ENCODE data around the gene TRAPPC3.
A peak's percentile ranks its signal among the peaks of the same experiment; 100 is the strongest.
"Not testable (repeated sequence)": the region's sequence is repeated elsewhere in the genome, so short reads cannot be mapped to it uniquely, and the experiment has no call there.

The TRAPPC3 gene

DNA sequence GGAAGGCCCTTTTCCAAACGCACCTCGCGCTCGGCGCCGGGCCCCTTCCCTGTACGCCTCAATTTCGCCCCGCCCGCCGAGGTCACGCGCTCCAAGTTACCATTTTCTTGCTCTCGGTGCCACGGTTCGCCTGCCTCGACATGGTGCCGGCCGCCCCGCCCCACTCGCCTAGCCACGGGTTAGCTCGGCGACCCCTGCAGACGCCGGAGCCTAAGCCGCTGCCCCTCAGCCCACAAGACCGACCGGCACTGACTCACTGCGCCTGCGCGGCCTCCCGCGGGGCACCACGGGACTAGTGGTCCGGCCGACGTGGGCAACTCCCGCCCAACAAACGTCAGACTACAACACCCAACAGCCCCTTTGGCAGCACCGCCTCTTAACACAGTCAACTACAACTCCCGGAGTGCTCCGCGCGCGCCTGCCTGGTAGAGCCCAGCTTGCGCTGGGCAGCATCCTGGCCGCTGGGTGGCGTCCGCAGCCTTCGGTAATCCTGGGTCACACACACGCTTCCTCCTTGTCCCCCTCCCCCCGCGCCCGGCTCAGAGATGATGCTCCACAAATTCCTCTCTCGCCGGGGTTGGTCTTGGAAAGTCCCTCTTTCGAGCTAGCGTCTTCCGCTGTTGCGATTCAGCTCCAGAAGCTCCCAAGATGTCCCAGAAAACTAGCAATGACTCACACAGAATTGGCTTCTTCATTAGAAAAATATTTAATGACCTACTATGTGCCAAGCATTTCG, at the start of gene TRAPPC3:
TSS of gene TRAPPC3 (minus strand) at position 250 of the 736 bp plus-strand sequence. CDS start at position 142, 108 bp downstream.
- H3K4me3 ChIP-seq (replicated peaks; ENCODE audit: low read depth, low read length) = peak within 1 kb of the TSS; percentile 82
- TF ChIP-seq, protein P1, sequence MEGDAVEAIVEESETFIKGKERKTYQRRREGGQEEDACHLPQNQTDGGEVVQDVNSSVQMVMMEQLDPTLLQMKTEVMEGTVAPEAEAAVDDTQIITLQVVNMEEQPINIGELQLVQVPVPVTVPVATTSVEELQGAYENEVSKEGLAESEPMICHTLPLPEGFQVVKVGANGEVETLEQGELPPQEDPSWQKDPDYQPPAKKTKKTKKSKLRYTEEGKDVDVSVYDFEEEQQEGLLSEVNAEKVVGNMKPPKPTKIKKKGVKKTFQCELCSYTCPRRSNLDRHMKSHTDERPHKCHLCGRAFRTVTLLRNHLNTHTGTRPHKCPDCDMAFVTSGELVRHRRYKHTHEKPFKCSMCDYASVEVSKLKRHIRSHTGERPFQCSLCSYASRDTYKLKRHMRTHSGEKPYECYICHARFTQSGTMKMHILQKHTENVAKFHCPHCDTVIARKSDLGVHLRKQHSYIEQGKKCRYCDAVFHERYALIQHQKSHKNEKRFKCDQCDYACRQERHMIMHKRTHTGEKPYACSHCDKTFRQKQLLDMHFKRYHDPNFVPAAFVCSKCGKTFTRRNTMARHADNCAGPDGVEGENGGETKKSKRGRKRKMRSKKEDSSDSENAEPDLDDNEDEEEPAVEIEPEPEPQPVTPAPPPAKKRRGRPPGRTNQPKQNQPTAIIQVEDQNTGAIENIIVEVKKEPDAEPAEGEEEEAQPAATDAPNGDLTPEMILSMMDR (IDR thresholded peaks at IDR 0.05; ENCODE audit: low read length, missing control alignments) = peak; percentile 88
- peak; percentile 100 for DNase-seq (ENCODE audit: low read depth)

DNA sequence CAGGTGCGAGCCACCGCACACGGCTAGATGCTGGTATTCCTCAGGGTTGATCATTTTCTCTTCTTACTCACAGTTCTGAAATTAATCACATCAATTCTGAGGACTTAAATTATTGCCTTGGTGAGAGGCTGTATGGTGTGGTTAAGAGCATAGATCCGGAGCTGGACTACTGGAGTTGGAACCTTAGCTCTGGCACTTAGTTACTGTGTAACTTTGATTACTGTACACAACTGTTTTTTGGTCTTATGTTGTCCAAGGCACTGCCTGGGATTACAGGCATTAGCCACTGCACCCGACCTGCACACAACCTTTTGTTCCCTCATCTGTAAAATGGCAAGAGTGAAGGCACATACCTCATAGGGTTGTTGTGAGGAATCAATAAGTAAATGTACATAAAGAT, 49.4 kb upstream of the TRAPPC3 start:
- no peak overlapping the region for H3K4me3 ChIP-seq (replicated peaks; ENCODE audit: low read depth, low read length)
- TF ChIP-seq, protein P1 (IDR thresholded peaks at IDR 0.05; ENCODE audit: low read length, missing control alignments) = no peak
- no peak for DNase-seq (ENCODE audit: low read depth)

DNA sequence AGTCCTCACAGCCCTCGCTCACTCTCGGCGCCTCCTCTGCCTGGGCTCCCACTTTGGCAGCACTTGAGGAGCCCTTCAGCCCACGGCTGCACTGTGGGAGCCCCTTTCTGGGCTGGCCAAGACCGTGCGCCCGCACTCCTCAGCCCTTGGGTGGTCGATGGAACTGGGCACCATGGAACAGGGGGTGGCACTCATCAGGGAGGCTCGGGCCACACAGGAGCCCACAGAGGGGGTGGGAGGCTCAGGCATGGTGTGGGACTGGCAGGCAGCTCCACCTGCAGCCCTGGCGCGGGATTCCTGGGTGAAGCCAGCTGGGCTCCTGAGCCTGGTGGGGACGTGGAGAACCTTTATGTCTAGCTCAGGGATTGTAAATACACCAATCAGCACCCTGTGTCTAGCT, 47.5 kb upstream of the TRAPPC3 start:
- H3K4me3 ChIP-seq (replicated peaks; ENCODE audit: low read depth, low read length); DNase-seq (ENCODE audit: low read depth): not testable (repeated sequence)

DNA sequence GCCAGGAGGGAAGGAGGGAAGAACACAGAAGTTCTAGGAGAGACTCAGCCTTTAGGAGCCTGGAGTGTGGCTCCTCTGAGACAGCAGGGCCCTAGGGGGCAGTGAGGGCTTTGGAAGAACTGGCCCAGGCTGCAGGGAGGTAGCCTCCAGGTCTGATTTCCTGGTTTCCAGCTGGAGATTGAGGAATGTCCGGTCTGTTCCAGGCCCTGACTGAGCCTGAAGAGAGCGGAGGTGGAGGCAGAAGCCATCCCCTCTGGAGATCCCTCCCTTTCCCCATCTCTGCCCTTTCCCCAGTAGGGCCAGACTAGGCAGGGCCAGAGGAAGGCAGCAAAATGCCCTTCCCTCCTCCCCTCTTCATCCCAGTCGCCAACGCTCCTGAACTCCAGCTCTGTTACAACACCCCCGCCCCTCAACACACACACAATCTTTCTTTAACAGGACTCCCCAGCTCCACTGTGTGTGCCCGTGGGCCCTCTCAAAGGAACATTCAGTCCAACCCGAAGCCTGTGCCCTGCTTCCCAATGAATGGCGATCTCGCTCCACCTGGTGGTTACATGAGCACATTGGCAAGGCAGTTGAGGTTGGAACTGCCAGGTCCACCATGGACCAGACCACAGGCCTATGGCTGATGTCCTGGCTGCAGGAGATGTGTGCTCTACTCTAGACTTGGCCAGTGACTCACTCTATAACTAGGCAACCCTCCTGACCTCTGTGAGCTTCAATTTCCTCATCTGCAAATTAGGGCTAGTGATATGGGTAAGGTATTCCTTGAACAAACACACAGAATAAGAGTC, 38.7 kb upstream of the TRAPPC3 start:
- peak; percentile 96 for DNase-seq (ENCODE audit: low read depth)
- TF ChIP-seq, protein P1 (IDR thresholded peaks at IDR 0.05; ENCODE audit: low read length, missing control alignments) = peak; percentile 94

DNA sequence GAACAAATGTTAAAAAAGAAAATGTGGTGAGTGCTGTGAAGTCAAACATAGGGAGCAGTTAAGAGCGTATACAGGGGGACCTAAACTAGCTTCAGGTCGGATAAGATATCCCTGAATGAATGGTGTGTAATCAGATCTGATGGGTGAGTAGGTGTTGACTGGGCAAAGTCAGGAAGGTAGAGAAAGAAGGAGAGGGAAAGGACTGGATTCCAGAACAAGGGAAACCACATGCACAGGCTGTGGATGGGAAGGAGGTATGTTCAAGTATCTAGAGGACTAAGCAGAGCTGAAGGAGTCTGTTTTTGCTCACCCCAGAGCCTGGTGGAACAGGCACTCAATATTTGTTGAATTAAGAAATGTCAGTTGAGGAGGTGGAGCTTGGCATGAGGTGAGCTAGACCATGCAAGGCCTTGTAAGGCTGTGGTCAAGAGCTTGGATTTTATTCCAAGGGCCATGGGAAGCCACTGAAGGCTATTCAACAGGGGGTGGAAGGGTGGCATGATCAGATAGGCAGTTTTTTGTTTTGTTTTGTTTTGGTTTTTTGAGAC, 34.1 kb upstream of the TRAPPC3 start:
- TF ChIP-seq, protein P1 (IDR thresholded peaks at IDR 0.05; ENCODE audit: low read length, missing control alignments) = no peak
- no peak overlapping the region for H3K4me3 ChIP-seq (replicated peaks; ENCODE audit: low read depth, low read length)
- peak; percentile 42 for DNase-seq (ENCODE audit: low read depth)

More for the DNA sequence above, 38.7 kb upstream of the TRAPPC3 start:
- no peak overlapping the region for H3K4me3 ChIP-seq (replicated peaks; ENCODE audit: low read depth, low read length)

DNA sequence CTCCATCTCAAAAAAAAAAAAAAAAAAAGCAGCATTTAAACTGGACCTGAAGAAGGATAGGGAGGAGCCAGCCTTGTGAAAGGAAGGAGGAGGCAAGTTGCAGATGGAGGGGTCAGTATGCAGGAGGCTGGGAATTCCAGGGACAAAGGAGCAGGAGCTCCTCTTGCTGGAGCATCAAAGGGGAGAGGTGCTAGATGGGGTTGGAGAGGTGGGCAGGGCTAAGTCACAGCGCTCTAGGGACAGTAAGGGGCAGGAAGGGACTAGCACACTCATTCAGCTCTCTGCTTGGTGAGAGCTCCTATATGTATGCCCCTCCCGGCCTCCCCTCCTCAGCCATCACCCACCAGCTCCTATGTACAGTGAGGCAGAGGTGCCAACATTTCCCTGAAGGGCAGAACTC, 33.4 kb upstream of the TRAPPC3 start:
- H3K4me3 ChIP-seq (replicated peaks; ENCODE audit: low read depth, low read length) = no peak overlapping the region
- no peak for DNase-seq (ENCODE audit: low read depth)
- TF ChIP-seq, protein P1 (IDR thresholded peaks at IDR 0.05; ENCODE audit: low read length, missing control alignments) = no peak

DNA sequence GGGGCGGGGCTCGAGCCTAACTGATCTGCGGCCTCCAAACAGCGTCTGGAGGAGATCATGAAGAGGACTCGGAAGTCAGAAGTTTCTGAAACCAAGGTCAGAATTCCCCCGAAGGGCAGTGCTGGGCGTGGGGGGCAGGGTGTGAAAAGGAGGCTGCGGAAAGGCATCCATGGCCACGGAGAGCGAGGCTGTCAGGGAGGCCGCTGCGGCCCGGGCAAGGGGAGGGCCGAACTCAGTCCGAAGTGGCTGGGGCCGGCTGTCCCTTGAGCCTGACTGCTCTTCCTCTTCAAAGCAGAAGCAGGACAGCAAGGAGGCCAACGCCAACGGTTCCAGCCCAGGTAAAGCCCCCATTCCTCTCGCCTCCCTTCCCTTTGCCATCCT, 29.9 kb upstream of the TRAPPC3 start:
- TF ChIP-seq, protein P1 (IDR thresholded peaks at IDR 0.05; ENCODE audit: low read length, missing control alignments) = no peak
- DNase-seq (ENCODE audit: low read depth) = no peak

More for the DNA sequence above, 29.9 kb upstream of the TRAPPC3 start:
- no peak overlapping the region for H3K4me3 ChIP-seq (replicated peaks; ENCODE audit: low read depth, low read length)

Measured in fibroblast of pulmonary artery (primary cell).